Measurements from ENCODE around the gene GPBAR1. TPM values are rescaled to one million over a fixed set of nuclear protein-coding genes. Genes with fewer than 3 reads are reported as not detected.

Gene GPBAR1
- total and polyA plus RNA-seq, 2 of the 8 experiments (the other 6 are each of a cell fraction or from before 2014, with no cell fraction given) = 0.32 to 0.59 TPM

DNA sequence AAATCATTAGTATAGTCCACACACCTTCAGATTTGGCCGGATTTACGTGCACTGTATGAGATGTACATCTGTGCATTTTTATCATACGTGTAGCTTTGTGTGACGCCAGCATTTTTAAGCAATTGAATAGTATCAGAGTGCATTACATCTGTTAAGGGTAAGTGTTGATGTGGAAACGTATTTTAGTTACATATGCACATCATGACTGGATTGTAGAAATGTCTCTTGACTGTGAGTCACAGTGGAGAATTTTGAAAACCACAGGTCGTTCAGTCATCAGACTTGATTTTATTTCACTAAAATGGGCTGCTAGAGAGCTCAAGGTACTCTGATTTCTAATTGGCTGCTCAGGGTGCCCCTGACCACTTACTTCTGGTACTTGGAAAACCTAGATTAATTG, 5.4 kb upstream of the GPBAR1 start (continued):
- TF ChIP-seq CREB1 (IDR thresholded peaks at IDR 0.05) (no peak), YY1 (IDR thresholded peaks at IDR 0.05; ENCODE audit: low read depth, low read length) (no peak), ASH2L (IDR thresholded peaks at IDR 0.05; ENCODE audit: low read length) (no peak)
